GM12891 (cell line): ENCODE measurements around the gene KRTAP3-2.

ENCODE experiments used
- POLR2A ChIP-seq: IDR thresholded peaks from 2 replicates; pipeline ENCODE4 v1.6.1; 2011; ENCODE audit warnings: low read depth, low read length, control low read depth
- POLR2AphosphoS5 ChIP-seq: IDR thresholded peaks from 2 replicates; pipeline ENCODE4 v1.6.1; 2011; ENCODE audit warnings: low read depth, low read length, control low read depth
- POU2F2 ChIP-seq: IDR thresholded peaks from 2 replicates; pipeline ENCODE4 v1.6.1; 2011; ENCODE audit warnings: low read depth, mild to moderate bottlenecking, control low read depth, low read length, moderate library complexity
- TAF1 ChIP-seq: IDR thresholded peaks from 2 replicates; pipeline ENCODE4 v1.6.1; 2011; ENCODE audit warnings: low read depth, low read length, control low read depth

- no peak for TF ChIP-seq POLR2AphosphoS5
- TF ChIP-seq POLR2A: no peak
- no peak for TF ChIP-seq TAF1
- TF ChIP-seq POU2F2: no peak
These were observed 3.1 kb upstream of the KRTAP3-2 start for GRCh38 chr17:41002814-41003213.
